H1 (cell line): ENCODE data around the gene SORBS1. TPM values are rescaled to one million over a fixed set of nuclear protein-coding genes. Genes with fewer than 3 reads are reported as not detected.

ENCODE experiments used
- CTCF ChIA-PET: fragments of 300-600 bp; sonication (Branson Sonifier 250); formaldehyde crosslinking; loops from one replicate; lab custom pipeline; 2021; ENCODE audit not compliant: partially characterized antibody; lab: Charles Lee
- POLR2A ChIA-PET: fragments of 300-600 bp; sonication (Branson Sonifier 250); formaldehyde crosslinking; loops from one replicate; lab custom pipeline; 2021; ENCODE audit warnings: inconsistent platforms; ENCODE audit not compliant: partially characterized antibody; lab: Charles Lee
- DNase-seq, 2 experiments: peaks; one replicate each; pipeline versions ENCODE4 v3.0.0 to v3.0.0-alpha.2; 2010 to 2022; ENCODE audit warnings: low spot score in 2 of 2, low read depth in 1 of 2, mixed read lengths in 1 of 2
- FAIRE-seq: peaks from 2 replicates; lab custom pipeline; 2011; peaks lifted over from hg19 to GRCh38; lab: Jason Lieb, UNC
- H2AFZ ChIP-seq: 2 replicates; pipeline ENCODE4 v1.8.1; 2012; ENCODE audit warnings: low read length, inconsistent platforms
- H2AK5ac ChIP-seq: 2 replicates; pipeline ENCODE4 v1.6.1; 2013; ENCODE audit warnings: low read depth, low read length
- H2BK120ac ChIP-seq: replicated peaks from 2 replicates; pipeline ENCODE3; 2013; ENCODE audit warnings: low read depth, low read length, inconsistent platforms
- H2BK12ac ChIP-seq: 2 replicates; pipeline ENCODE4 v1.6.1; 2013; ENCODE audit warnings: low read depth, low read length
- H2BK15ac ChIP-seq: 2 replicates; pipeline ENCODE4 v1.6.1; 2013; ENCODE audit warnings: low read length
- H2BK20ac ChIP-seq: 2 replicates; pipeline ENCODE4 v1.6.1; 2013; ENCODE audit warnings: low read length
- H2BK5ac ChIP-seq: 2 replicates; pipeline ENCODE4 v1.6.1; 2013; ENCODE audit warnings: low read depth, low read length
- H3K14ac ChIP-seq: 2 replicates; pipeline ENCODE4 v1.6.1; 2013; ENCODE audit warnings: inconsistent platforms; ENCODE audit not compliant: insufficient read length
- H3K18ac ChIP-seq: 2 replicates; pipeline ENCODE4 v1.6.1; 2013; ENCODE audit warnings: low read length; ENCODE audit errors: extremely low read depth
- H3K23ac ChIP-seq: 2 replicates; pipeline ENCODE4 v1.6.1; 2013; ENCODE audit warnings: inconsistent platforms; ENCODE audit not compliant: insufficient read length
- H3K23me2 ChIP-seq: 2 replicates; pipeline ENCODE4 v1.6.1; 2013; ENCODE audit warnings: low read depth, low read length
- H3K27ac ChIP-seq: 2 replicates; pipeline ENCODE4 v1.6.1; 2011; ENCODE audit warnings: low read depth, low read length, inconsistent platforms
- H3K27me3 ChIP-seq, 4 experiments: replicated peaks in 1 of 4; 1 replicate in 1 of 4; 2 replicates in 3 of 4; pipeline versions ENCODE4 v1.6.1 to v1.8.1; 2011 to 2013; ENCODE audit warnings: low read length in 3 of 4, mild to moderate bottlenecking in 3 of 4, inconsistent platforms in 2 of 4, mixed read lengths in 2 of 4, moderate library complexity in 1 of 4; ENCODE audit not compliant: control insufficient read depth in 3 of 4, insufficient read depth in 3 of 4; ENCODE audit errors: extremely low read depth in 1 of 4
- H3K36me3 ChIP-seq, 4 experiments: 2 replicates each; pipeline versions ENCODE4 v1.6.1 to v1.8.1; 2011 to 2013; ENCODE audit warnings: mild to moderate bottlenecking in 4 of 4, low read length in 3 of 4, moderate library complexity in 2 of 4, control low read depth in 1 of 4, inconsistent platforms in 1 of 4; ENCODE audit not compliant: insufficient read depth in 4 of 4, control insufficient read depth in 2 of 4
- H3K4ac ChIP-seq: replicated peaks from 2 replicates; pipeline ENCODE3; 2013; ENCODE audit warnings: low read length, low read depth, mixed read lengths, inconsistent platforms; ENCODE audit not compliant: insufficient read length
- H3K4me1 ChIP-seq, 4 experiments: replicated peaks in 1 of 4; 1 replicate in 1 of 4; 2 replicates in 3 of 4; pipeline versions ENCODE4 v1.6.1 to v1.8.1; 2011 to 2013; ENCODE audit warnings: low read length in 3 of 4, inconsistent platforms in 2 of 4, mixed read lengths in 1 of 4; ENCODE audit not compliant: insufficient read depth in 4 of 4, control insufficient read depth in 3 of 4
- H3K4me2 ChIP-seq, 2 experiments: 2 replicates each; pipeline versions ENCODE4 v1.6.1 to v1.8.1; 2011 to 2013; ENCODE audit warnings: low read depth in 2 of 2, low read length in 2 of 2, control low read depth in 1 of 2, inconsistent platforms in 1 of 2, mild to moderate bottlenecking in 1 of 2; ENCODE audit not compliant: insufficient read depth in 1 of 2
- H3K4me3 ChIP-seq, 4 experiments: fragments of 200-600, 300-600 bp in 1 of 4; sonication (generic), shearing (Covaris generic), sonication (Bioruptor Twin) in 1 of 4; 2 replicates each; pipeline versions ENCODE4 v1.5.1 to v1.8.1; 2011 to 2016; ENCODE audit warnings: low read length in 4 of 4, low read depth in 3 of 4, control low read depth in 2 of 4, inconsistent platforms in 2 of 4, mild to moderate bottlenecking in 2 of 4, mixed read lengths in 1 of 4, moderate library complexity in 1 of 4; ENCODE audit not compliant: insufficient read depth in 2 of 4; ENCODE audit errors: extremely low read depth in 1 of 4
- H3K56ac ChIP-seq: replicated peaks from 2 replicates; pipeline ENCODE3; 2013; ENCODE audit warnings: low read depth, mild to moderate bottlenecking, mixed read lengths, low read length, inconsistent platforms; ENCODE audit not compliant: insufficient read length
- H3K79me1 ChIP-seq: 2 replicates; pipeline ENCODE4 v1.6.1; 2013; ENCODE audit warnings: low read depth, low read length, control low read depth
- H3K79me2 ChIP-seq, 2 experiments: 2 replicates each; pipeline versions ENCODE4 v1.6.1 to v1.8.1; 2012 to 2013; ENCODE audit warnings: low read length in 2 of 2, mild to moderate bottlenecking in 2 of 2, inconsistent platforms in 1 of 2; ENCODE audit not compliant: insufficient read depth in 2 of 2, control insufficient read depth in 1 of 2
- H3K9ac ChIP-seq, 4 experiments: replicated peaks in 1 of 4; 1 replicate in 1 of 4; 2 replicates in 3 of 4; pipeline versions ENCODE4 v1.6.1 to v1.8.1; 2011 to 2013; ENCODE audit warnings: low read depth in 3 of 4, low read length in 3 of 4, control low read depth in 2 of 4, mild to moderate bottlenecking in 2 of 4, moderate library complexity in 2 of 4, inconsistent platforms in 1 of 4; ENCODE audit errors: extremely low read depth in 1 of 4
- H3K9me3 ChIP-seq, 2 experiments: 2 replicates each; pipeline versions ENCODE4 v1.6.1 to v1.8.1; 2012 to 2013; ENCODE audit warnings: mild to moderate bottlenecking in 2 of 2, moderate library complexity in 2 of 2, control low read depth in 1 of 2, inconsistent platforms in 1 of 2, low read depth in 1 of 2, low read length in 1 of 2, mixed read lengths in 1 of 2; ENCODE audit not compliant: insufficient read depth in 2 of 2
- H4K20me1 ChIP-seq, 2 experiments: replicated peaks in 1 of 2; 2 replicates each; pipeline versions ENCODE3 to v1.8.1; 2011 to 2013; ENCODE audit warnings: inconsistent platforms in 2 of 2, low read length in 2 of 2, mild to moderate bottlenecking in 1 of 2; ENCODE audit not compliant: insufficient read depth in 2 of 2, control insufficient read depth in 1 of 2
- H4K5ac ChIP-seq: 2 replicates; pipeline ENCODE4 v1.6.1; 2013; ENCODE audit warnings: low read length, low read depth, mixed read lengths, inconsistent platforms; ENCODE audit not compliant: insufficient read length
- H4K8ac ChIP-seq: 2 replicates; pipeline ENCODE4 v1.8.0; 2013; ENCODE audit warnings: mild to moderate bottlenecking, moderate library complexity, low read length, inconsistent platforms; ENCODE audit not compliant: insufficient read depth; ENCODE audit errors: extremely low read depth
- H4K91ac ChIP-seq: replicated peaks from 2 replicates; pipeline ENCODE3; 2013; ENCODE audit warnings: low read length, mixed read lengths, inconsistent platforms; ENCODE audit not compliant: insufficient read length
- BACH1 ChIP-seq: IDR thresholded peaks from 2 replicates; pipeline ENCODE4 v1.6.1; 2012; ENCODE audit warnings: low read length, improper control_type of control experiment
- CBX5 ChIP-seq: fragments of 300-800, 300-1000 bp; sonication (generic); IDR thresholded peaks from 2 replicates; pipeline ENCODE4 v1.7.1; 2016; ENCODE audit warnings: antibody characterized with exemption, low read length, low read depth
- CEBPB ChIP-seq: IDR thresholded peaks from 2 replicates; pipeline ENCODE4 v1.6.1; 2012; ENCODE audit warnings: low read depth, low read length
- CHD1 ChIP-seq: IDR thresholded peaks from 2 replicates; pipeline ENCODE4 v1.6.1; 2012; ENCODE audit warnings: low read depth, low read length, improper control_type of control experiment
- EZH2 ChIP-seq: fragments of 200-600 bp; sonication (generic); IDR thresholded peaks from 2 replicates; pipeline ENCODE4 v1.7.1; 2012; ENCODE audit warnings: low read depth, mild to moderate bottlenecking, moderate library complexity, low read length, inconsistent platforms; ENCODE audit not compliant: severe bottlenecking
- JUN ChIP-seq: IDR thresholded peaks from 2 replicates; pipeline ENCODE4 v1.6.1; 2011; ENCODE audit warnings: low read depth, mild to moderate bottlenecking, improper control_type of control experiment, low read length
- KDM5A ChIP-seq: fragments of 200-600 bp; IDR thresholded peaks from 2 replicates; pipeline ENCODE4 v1.7.1; 2012; ENCODE audit warnings: mild to moderate bottlenecking, low read length, inconsistent platforms, mixed read lengths
- PHF8 ChIP-seq: fragments of 200-600 bp; sonication (generic); conservative IDR thresholded peaks from 2 replicates; pipeline ENCODE4 v1.7.1; 2012; ENCODE audit warnings: low read depth, mild to moderate bottlenecking, inconsistent platforms, low read length, moderate library complexity
- POU5F1 ChIP-seq: IDR thresholded peaks from 2 replicates; pipeline ENCODE4 v1.6.1; 2011; ENCODE audit warnings: low read depth, mild to moderate bottlenecking, low read length, moderate library complexity
- RAD21 ChIP-seq, 2 experiments: IDR thresholded peaks in 1 of 2; conservative IDR thresholded peaks in 1 of 2; 2 replicates each; pipeline ENCODE4 v1.6.1; 2011; ENCODE audit warnings: low read depth in 2 of 2, low read length in 2 of 2, improper control_type of control experiment in 1 of 2, inconsistent platforms in 1 of 2, mild to moderate bottlenecking in 1 of 2, moderate library complexity in 1 of 2
- RFX5 ChIP-seq: IDR thresholded peaks from 2 replicates; pipeline ENCODE4 v1.6.1; 2011; ENCODE audit warnings: low read depth, low read length, improper control_type of control experiment, borderline replicate concordance
- SP1 ChIP-seq: IDR thresholded peaks from 2 replicates; pipeline ENCODE4 v1.6.1; 2011; ENCODE audit warnings: low read depth, low read length
- ZNF274 ChIP-seq: IDR thresholded peaks from 2 replicates; pipeline ENCODE4 v1.7.0; 2012; ENCODE audit warnings: low read length, borderline replicate concordance; ENCODE audit errors: extremely low read depth
- WGBS, 2 experiments: shearing (Covaris generic) in 1 of 2; methylation state at CpG; one replicate each; pipeline versions ENCODE4 v1.1.6 to v1.1.7; 2013 to 2015; ENCODE audit warnings: low lambda C conversion rate in 2 of 2, mixed read lengths in 2 of 2, inconsistent platforms in 1 of 2, low coverage in 1 of 2, missing lambda C conversion rate in 1 of 2; ENCODE audit not compliant: insufficient replicate concordance in 2 of 2, insufficient coverage in 1 of 2, insufficient read length in 1 of 2; ENCODE audit errors: extremely low coverage in 1 of 2, missing lambda C conversion rate in 1 of 2; 5-methylcytosine and 5-hydroxymethylcytosine counted together
- polyA plus RNA-seq, 7 experiments: library from polyadenylated mRNA; depleted of rRNA in 3 of 7; stranded (reverse) in 5 of 7; unstranded in 2 of 7; fragments of >200 nt in 5 of 7; fragments of 200-250 nt in 2 of 7; gene quantifications; 1 replicate in 5 of 7; 2 replicates in 1 of 7; 4 replicates in 1 of 7; pipeline versions ENCODE4 v1.2.1 to v1.2.3, GENCODE V29; 2011 to 2013; ENCODE audit warnings: missing spikeins in 2 of 7, mixed read lengths in 2 of 7
- total RNA-seq: library from RNA; stranded (reverse); fragmentation: NEBNext Ultra II Directional; extraction: Animal tissue kit (Norgen Biotek cat#: 25700); gene quantifications from 2 replicates; pipeline ENCODE4 v1.2.1, GENCODE V29; 2021

Gene SORBS1
- total and polyA plus RNA-seq, 2 of the 8 experiments (the other 6 are each of a cell fraction or from before 2014, with no cell fraction given) = 16.0 to 35.0 TPM

DNA sequence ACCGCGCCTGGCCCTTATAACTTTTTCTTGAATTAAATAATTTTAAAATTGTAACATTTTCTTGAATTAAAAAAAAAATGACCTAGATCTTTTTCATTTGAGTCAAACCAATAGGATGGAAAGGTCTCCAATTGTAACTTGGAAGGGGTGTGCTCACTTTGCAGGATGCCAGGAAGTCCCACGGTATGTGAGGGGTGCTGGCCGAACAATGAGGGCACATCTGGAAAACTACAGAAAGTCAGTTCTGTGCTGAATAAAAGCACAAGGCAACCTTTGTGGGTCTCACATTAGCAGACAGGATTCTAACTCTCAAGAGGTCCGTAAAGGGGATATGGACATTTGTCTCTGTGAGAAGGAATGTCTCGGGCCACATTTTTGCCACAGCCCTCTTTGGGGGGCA, 217.6 kb downstream of the SORBS1 start:
- CTCF ChIA-PET = interaction anchor here (0.8 to 3.9 kb wide), 4 partner anchors 10 to 258 kb away, joined by 3 to 26 read pairs (median 8); no protein-coding TSS in a partner anchor
- H2BK120ac ChIP-seq = no peak overlapping the region
- TF ChIP-seq EZH2 (no peak), RFX5 (no peak), JUN (no peak), RAD21 (IDR thresholded peaks at IDR 0.05 in 1 of 2, conservative IDR thresholded peaks at IDR 0.05 in 1 of 2; ENCODE audit: low read depth in 2 of 2, low read length in 2 of 2) (no peak), CHD1 (no peak), CEBPB (no peak), POU5F1 (no peak), ZNF274 (no peak), CBX5 (no peak), PHF8 (no peak), KDM5A (no peak), SP1 (no peak), BACH1 (no peak)

More for the DNA sequence above, 217.6 kb downstream of the SORBS1 start:
- WGBS, 2 experiments = 92% methylated on average over 6 of the region's 6 CpGs; no CpG with 5 or more reads in 1 of the 2 experiments
- no peaks in the 10 kb centered on the region; the same call in 1 of the 2 replicates for H3K23me2 ChIP-seq
- no peak overlapping the region for H4K91ac ChIP-seq
- H3K23ac ChIP-seq = no peak overlapping the region
- FAIRE-seq (no peak), DNase-seq (no peak)
- H2BK20ac ChIP-seq = no peak overlapping the region
- no peak overlapping the region for H2BK5ac ChIP-seq
- no peak overlapping the region for H3K18ac ChIP-seq
- no peak overlapping the region for H4K8ac ChIP-seq
- H3K4ac ChIP-seq = no peak overlapping the region
- no peak overlapping the region for H3K14ac ChIP-seq
- no peaks in the 10 kb centered on the region for H3K79me2 ChIP-seq
- no peak overlapping the region for H2BK15ac ChIP-seq
- H3K79me1 ChIP-seq = no peaks in the 10 kb centered on the region
- H3K56ac ChIP-seq = no peak overlapping the region
- H2AFZ ChIP-seq = no peak overlapping the region
- no peak overlapping the region for H3K9ac ChIP-seq
- H3K9me3 ChIP-seq = no peaks in the 10 kb centered on the region
- no peak overlapping the region for H3K4me3 ChIP-seq
- H3K27me3 ChIP-seq = no peaks in the 10 kb centered on the region
- peaks cover 0 to 7% (median 0%) of the 10 kb centered on the region in 4 experiments; a peak in 1 of 7 replicates for H3K4me1 ChIP-seq
- H2AK5ac ChIP-seq = no peak overlapping the region
- H3K36me3 ChIP-seq = no peaks in the 10 kb centered on the region; a peak in 2 of 8 replicates
- no peaks in the 10 kb centered on the region for H4K20me1 ChIP-seq
- H3K27ac ChIP-seq = no peak overlapping the region
- H4K5ac ChIP-seq = no peak overlapping the region
- no peak overlapping the region for H2BK12ac ChIP-seq
- H3K4me2 ChIP-seq = no peak overlapping the region
- POLR2A ChIA-PET = no interaction called here
